Measurements from ENCODE around the gene ZNF518B.

ZNF518B gene

GRCh38 chr4:10454726-10455125 lies 2.5 kb downstream of the ZNF518B start:
- CTCF ChIA-PET: no interaction called here
- DNase-seq (ENCODE audit: low read depth, low spot score): no peak
- TF ChIP-seq, protein P1, sequence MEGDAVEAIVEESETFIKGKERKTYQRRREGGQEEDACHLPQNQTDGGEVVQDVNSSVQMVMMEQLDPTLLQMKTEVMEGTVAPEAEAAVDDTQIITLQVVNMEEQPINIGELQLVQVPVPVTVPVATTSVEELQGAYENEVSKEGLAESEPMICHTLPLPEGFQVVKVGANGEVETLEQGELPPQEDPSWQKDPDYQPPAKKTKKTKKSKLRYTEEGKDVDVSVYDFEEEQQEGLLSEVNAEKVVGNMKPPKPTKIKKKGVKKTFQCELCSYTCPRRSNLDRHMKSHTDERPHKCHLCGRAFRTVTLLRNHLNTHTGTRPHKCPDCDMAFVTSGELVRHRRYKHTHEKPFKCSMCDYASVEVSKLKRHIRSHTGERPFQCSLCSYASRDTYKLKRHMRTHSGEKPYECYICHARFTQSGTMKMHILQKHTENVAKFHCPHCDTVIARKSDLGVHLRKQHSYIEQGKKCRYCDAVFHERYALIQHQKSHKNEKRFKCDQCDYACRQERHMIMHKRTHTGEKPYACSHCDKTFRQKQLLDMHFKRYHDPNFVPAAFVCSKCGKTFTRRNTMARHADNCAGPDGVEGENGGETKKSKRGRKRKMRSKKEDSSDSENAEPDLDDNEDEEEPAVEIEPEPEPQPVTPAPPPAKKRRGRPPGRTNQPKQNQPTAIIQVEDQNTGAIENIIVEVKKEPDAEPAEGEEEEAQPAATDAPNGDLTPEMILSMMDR (IDR thresholded peaks at IDR 0.05; ENCODE audit: insufficient read depth, low read length, missing control alignments): no peak
- H3K4me3 ChIP-seq (ENCODE audit: low read depth, low read length): no peak overlapping the region
- POLR2A ChIA-PET: no interaction called here

GRCh38 chr4:10454121-10454520 lies 3.1 kb downstream of the ZNF518B start:
- TF ChIP-seq, protein P1 (IDR thresholded peaks at IDR 0.05; ENCODE audit: insufficient read depth, low read length, missing control alignments): no peak
- POLR2A ChIA-PET: no interaction called here
- CTCF ChIA-PET: interaction anchor here (1.1 kb wide), 1 partner anchor 11 kb away, joined by 4 read pairs; no protein-coding TSS in a partner anchor
- H3K4me3 ChIP-seq (ENCODE audit: low read depth, low read length): no peak overlapping the region
- DNase-seq (ENCODE audit: low read depth, low spot score): no peak

DNA sequence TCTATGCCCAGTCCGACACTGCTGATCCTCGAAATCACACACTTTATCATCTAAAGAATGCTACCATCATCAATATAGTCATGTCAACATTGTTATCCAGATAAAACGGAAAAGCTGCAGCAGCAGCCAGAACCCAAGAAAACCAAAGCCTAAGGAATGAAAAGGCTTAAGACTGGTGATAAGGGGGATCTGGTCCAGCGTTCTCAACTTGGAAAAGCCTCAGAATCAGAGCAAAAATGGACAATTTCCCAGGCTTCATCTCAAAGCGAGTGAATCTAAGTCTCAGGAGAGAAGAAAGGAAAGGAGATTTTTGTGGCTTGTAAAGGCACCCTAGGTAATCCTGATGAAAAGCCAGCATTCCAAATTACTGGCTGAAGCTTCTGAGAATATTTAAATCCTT lies 8.2 kb downstream of the ZNF518B start:
- no peak overlapping the region for H3K4me3 ChIP-seq (ENCODE audit: low read depth, low read length)
- TF ChIP-seq, protein P1 (IDR thresholded peaks at IDR 0.05; ENCODE audit: insufficient read depth, low read length, missing control alignments): no peak
- no peak for DNase-seq (ENCODE audit: low read depth, low spot score)
- CTCF ChIA-PET: interaction anchor here (1.2 to 2.1 kb wide), 2 partner anchors 9 to 12 kb away, joined by 7 to 8 read pairs; partner anchors contain the start of gene ZNF518B
- POLR2A ChIA-PET: no interaction called here

DNA sequence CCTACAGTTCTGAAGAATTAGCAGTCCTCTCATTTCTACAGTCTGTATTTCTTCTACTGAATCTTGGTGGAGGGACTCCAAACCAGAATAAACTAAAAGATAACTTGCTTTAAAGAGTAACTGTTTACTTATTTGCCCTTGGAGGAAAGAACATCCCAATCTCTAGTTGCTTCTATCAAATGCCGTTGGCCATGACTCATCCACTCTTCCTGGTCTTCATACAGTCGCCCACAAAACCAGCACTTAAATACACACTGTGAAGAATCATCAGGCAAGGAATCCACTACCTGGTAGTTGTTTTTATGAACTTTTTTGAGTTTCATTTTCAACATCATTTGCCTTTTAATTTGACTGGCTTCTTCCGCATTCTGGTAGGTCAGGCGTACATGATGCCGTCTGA lies 14.2 kb downstream of the ZNF518B start:
- no peak overlapping the region for H3K4me3 ChIP-seq (ENCODE audit: low read depth, low read length)
- TF ChIP-seq, protein P1 (IDR thresholded peaks at IDR 0.05; ENCODE audit: insufficient read depth, low read length, missing control alignments): no peak
- no peak for DNase-seq (ENCODE audit: low read depth, low spot score)
- ChIA-PET CTCF (no interaction called here), POLR2A (no interaction called here)

GRCh38 chr4:10441512-10441911 lies 15.7 kb downstream of the ZNF518B start:
- DNase-seq (ENCODE audit: low read depth, low spot score): no peak
- TF ChIP-seq, protein P1 (IDR thresholded peaks at IDR 0.05; ENCODE audit: insufficient read depth, low read length, missing control alignments): no peak
- ChIA-PET POLR2A (no interaction called here), CTCF (interaction anchor here (1.0 kb wide), 1 partner anchor 20 kb away, joined by 3 read pairs; no protein-coding TSS in a partner anchor)
- H3K4me3 ChIP-seq (ENCODE audit: low read depth, low read length): no peak overlapping the region

DNA sequence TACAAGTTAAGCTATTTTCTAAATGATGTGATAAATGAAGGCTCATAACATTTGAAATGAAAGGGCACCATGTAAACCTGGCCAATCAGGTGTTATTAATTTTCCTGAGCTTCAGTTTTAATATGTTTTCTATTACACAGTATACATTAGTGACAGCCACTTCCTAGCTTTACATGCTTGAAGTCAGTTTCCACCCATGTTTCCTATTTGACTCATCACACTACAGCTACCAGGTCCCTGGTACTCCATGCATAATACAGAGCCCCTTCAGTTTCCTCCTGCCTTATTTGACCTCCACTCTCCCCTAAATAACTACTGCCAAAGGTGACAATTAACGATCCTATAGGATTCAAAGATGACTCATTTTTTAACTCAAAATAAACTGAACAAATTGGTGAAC lies 18.3 kb downstream of the ZNF518B start:
- CTCF ChIA-PET: no interaction called here
- H3K4me3 ChIP-seq (ENCODE audit: low read depth, low read length): no peak overlapping the region
- TF ChIP-seq, protein P1 (IDR thresholded peaks at IDR 0.05; ENCODE audit: insufficient read depth, low read length, missing control alignments): no peak
- DNase-seq (ENCODE audit: low read depth, low spot score): no peak
- POLR2A ChIA-PET: no interaction called here
